Tibial nerve (tissue), 4 donors: Measurements from ENCODE around the gene NRXN3. TPM values are rescaled to one million over a fixed set of nuclear protein-coding genes. Genes with fewer than 3 reads are reported as not detected.
A peak's percentile ranks its signal among the peaks of the same experiment; 100 is the strongest.

ENCODE experiments used
- DNase-seq, 2 donors: peaks; one replicate each; pipeline ENCODE4 v3.0.0-alpha.2; 2019; ENCODE audit warnings: low spot score in 2 of 2
- H3K27ac ChIP-seq, 4 donors: fragments of 200-600 bp; sonication (generic) in 3 of 4; one replicate each; pipeline ENCODE4 v1.5.1; 2017 to 2019; ENCODE audit warnings: mild to moderate bottlenecking in 1 of 4
- H3K27me3 ChIP-seq, 2 donors: fragments of 200-600 bp; sonication (generic) in 1 of 2; one replicate each; pipeline versions ENCODE4 v1.5.1 to v1.6.0; 2017 to 2019
- H3K36me3 ChIP-seq, 3 donors: fragments of 200-600 bp; sonication (generic); one replicate each; pipeline ENCODE4 v1.5.1; 2018 to 2019
- H3K4me1 ChIP-seq, 4 donors: fragments of 200-600 bp; sonication (generic) in 3 of 4; one replicate each; pipeline ENCODE4 v1.5.1; 2017 to 2019
- H3K4me3 ChIP-seq, 4 donors: fragments of 200-600 bp; sonication (generic) in 3 of 4; one replicate each; pipeline ENCODE4 v1.5.1; 2017 to 2019; ENCODE audit warnings: mild to moderate bottlenecking in 1 of 4, moderate library complexity in 1 of 4
- H3K9me3 ChIP-seq, 4 donors: fragments of 200-600 bp; sonication (generic) in 3 of 4; one replicate each; pipeline ENCODE4 v1.5.1; 2017 to 2019
- EP300 ChIP-seq, 2 donors: sonication (generic); formaldehyde crosslinking; IDR thresholded peaks; one replicate each; pipeline ENCODE4 v1.6.1; 2017; ENCODE audit warnings: antibody characterized with exemption in 2 of 2, mild to moderate bottlenecking in 1 of 2
- POLR2A ChIP-seq, 2 donors: fragments of 450-650 bp; IDR thresholded peaks; one replicate each; pipeline ENCODE4 v1.6.1; 2017; ENCODE audit warnings: antibody characterized with exemption in 2 of 2, mild to moderate bottlenecking in 2 of 2, moderate library complexity in 2 of 2
- WGBS, 2 donors: methylation state at CpG; one replicate each; pipeline ENCODE4 v1.1.5; 2018; 5-methylcytosine and 5-hydroxymethylcytosine counted together
- total RNA-seq, 4 donors: library from RNA; depleted of rRNA; stranded (reverse); fragments of >200 nt; gene quantifications; one replicate each; pipeline ENCODE4 v1.1.0, GENCODE V29; 2016
- TF ChIP-seq, protein P1 (sequence below), 5 experiments: fragments of 200-600 bp in 3 of 5; fragments of 450-650 bp in 2 of 5; sonication (generic) in 3 of 5; IDR thresholded peaks; one replicate each; pipeline ENCODE4 v1.5.1; 2016 to 2019; ENCODE audit warnings: antibody characterized with exemption in 5 of 5, mild to moderate bottlenecking in 3 of 5, moderate library complexity in 2 of 5

The NRXN3 gene
- total RNA-seq, 4 donors from 2014 or later = 16.7 to 52.2 (median 19.7) TPM

DNA sequence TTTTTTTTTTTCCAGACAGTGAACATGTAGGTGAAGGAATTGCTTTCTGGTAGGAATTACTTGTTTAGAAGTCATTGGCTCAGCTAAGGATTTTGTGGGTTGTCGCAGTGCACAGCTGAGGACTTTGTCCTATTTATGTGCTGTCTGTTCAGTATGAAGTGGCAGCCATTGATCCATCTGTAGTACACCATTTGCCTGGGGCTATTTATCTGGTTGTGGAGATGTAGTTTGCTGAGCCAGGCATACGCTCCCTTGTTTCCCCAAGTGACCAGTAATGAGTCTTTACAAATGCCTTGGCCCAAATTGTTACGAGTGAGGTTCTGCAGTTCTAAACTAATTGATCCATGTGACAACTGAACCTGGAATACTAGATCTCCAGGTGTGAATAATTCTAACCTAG lies 140.1 kb downstream of the NRXN3 start:
- Histone ChIP-seq H3K36me3 (no peaks in the 10 kb centered on the region), H3K27me3 (no peaks in the 10 kb centered on the region), H3K27ac (no peak overlapping the region), H3K9me3 (no peaks in the 10 kb centered on the region), H3K4me1 (peaks cover 0 to 6% (median 0%) of the 10 kb centered on the region in 4 donors), H3K4me3 (no peak overlapping the region)
- WGBS, 2 donors = 71 to 76% methylated on average over 3 of the region's 3 CpGs
- no peak for DNase-seq
- TF ChIP-seq POLR2A (IDR thresholded peaks at IDR 0.05) (no peak), EP300 (IDR thresholded peaks at IDR 0.05) (no peak)
- TF ChIP-seq, protein P1, sequence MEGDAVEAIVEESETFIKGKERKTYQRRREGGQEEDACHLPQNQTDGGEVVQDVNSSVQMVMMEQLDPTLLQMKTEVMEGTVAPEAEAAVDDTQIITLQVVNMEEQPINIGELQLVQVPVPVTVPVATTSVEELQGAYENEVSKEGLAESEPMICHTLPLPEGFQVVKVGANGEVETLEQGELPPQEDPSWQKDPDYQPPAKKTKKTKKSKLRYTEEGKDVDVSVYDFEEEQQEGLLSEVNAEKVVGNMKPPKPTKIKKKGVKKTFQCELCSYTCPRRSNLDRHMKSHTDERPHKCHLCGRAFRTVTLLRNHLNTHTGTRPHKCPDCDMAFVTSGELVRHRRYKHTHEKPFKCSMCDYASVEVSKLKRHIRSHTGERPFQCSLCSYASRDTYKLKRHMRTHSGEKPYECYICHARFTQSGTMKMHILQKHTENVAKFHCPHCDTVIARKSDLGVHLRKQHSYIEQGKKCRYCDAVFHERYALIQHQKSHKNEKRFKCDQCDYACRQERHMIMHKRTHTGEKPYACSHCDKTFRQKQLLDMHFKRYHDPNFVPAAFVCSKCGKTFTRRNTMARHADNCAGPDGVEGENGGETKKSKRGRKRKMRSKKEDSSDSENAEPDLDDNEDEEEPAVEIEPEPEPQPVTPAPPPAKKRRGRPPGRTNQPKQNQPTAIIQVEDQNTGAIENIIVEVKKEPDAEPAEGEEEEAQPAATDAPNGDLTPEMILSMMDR (IDR thresholded peaks at IDR 0.05) = no peak

DNA sequence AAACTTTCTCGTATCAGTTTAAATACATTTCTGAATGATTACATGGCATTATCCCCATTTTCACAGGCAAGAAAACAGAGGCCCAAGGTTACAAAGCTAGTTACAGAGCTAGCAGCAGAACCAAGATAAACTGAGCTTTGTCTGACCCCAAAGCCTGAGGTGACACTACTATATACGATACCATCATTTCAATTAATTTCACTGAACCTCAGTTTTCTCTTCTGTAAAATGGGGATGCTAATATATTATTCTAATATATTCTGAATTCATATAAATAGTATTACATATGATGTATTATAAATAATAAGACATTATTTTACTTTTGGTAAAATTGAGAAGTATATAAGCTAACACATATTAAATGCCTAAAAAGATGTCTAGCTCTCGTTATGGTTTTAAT lies 143.3 kb downstream of the NRXN3 start:
- 81 to 83% methylated on average over 3 of the region's 3 CpGs for WGBS, 2 donors
- Histone ChIP-seq H3K27ac (no peak overlapping the region), H3K27me3 (no peaks in the 10 kb centered on the region), H3K36me3 (no peaks in the 10 kb centered on the region), H3K9me3 (no peaks in the 10 kb centered on the region), H3K4me3 (no peak overlapping the region), H3K4me1 (peaks cover 0 to 6% (median 0%) of the 10 kb centered on the region in 4 donors)
- TF ChIP-seq EP300 (IDR thresholded peaks at IDR 0.05) (no peak), POLR2A (IDR thresholded peaks at IDR 0.05) (no peak)
- TF ChIP-seq, protein P1 (IDR thresholded peaks at IDR 0.05) = no peak
- no peak for DNase-seq

DNA sequence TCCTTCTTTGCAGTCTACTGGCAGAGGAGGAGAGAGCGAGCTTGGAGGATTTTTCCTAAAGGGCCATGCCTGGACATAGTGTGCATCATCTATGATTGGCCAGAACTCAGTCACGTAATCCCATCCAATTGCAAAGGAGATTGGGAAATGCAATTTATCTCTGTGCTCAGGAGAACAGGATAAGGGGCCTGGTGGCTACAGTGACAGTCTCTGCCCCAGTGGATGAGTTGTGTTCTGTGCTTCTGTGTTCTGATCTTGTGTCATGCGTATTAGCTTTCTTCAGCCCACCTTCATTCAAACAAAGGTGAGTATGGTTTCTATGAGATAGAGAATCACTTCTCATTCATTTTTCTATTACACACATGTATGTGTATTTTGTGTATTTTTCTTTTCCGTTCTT lies 144.3 kb downstream of the NRXN3 start:
- H3K9me3 ChIP-seq = no peaks in the 10 kb centered on the region
- H3K4me3 ChIP-seq = no peak overlapping the region
- H3K27ac ChIP-seq = no peak overlapping the region
- no peak for DNase-seq
- H3K36me3 ChIP-seq = no peaks in the 10 kb centered on the region
- H3K27me3 ChIP-seq = no peaks in the 10 kb centered on the region
- TF ChIP-seq POLR2A (IDR thresholded peaks at IDR 0.05) (no peak), EP300 (IDR thresholded peaks at IDR 0.05) (no peak)
- TF ChIP-seq, protein P1 (IDR thresholded peaks at IDR 0.05) = no peak
- H3K4me1 ChIP-seq = peaks cover 0 to 6% (median 0%) of the 10 kb centered on the region in 4 donors
- 95 to 96% methylated on average over 3 of the region's 4 CpGs for WGBS, 2 donors

DNA sequence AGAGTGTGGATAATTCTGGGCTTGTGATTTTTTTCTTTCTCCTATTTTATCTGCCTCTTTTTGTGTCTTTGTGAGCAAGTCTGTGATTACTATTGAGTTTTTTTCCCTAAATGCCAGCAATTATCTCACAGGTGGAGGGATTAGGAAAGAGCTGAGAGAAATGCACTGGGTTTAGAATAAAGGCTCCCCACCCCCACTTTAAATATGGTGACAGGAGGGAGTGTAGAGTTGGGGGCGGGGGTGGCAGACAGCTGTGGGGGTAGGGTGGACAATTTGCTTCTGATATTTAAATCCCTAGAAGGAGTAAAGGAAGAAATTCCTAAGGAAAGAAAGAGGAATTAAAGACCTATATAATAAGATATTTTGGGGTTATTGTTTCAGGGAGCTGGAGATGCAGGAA lies 145.9 kb downstream of the NRXN3 start:
- no peaks in the 10 kb centered on the region for H3K9me3 ChIP-seq
- peaks cover 0 to 6% (median 0%) of the 10 kb centered on the region in 4 donors for H3K4me1 ChIP-seq
- no peaks in the 10 kb centered on the region for H3K36me3 ChIP-seq
- TF ChIP-seq POLR2A (IDR thresholded peaks at IDR 0.05) (no peak), EP300 (IDR thresholded peaks at IDR 0.05) (no peak)
- TF ChIP-seq, protein P1 (IDR thresholded peaks at IDR 0.05) = no peak
- no peak for DNase-seq
- H3K27me3 ChIP-seq = no peaks in the 10 kb centered on the region
- no peak overlapping the region for H3K27ac ChIP-seq
- 45 to 50% methylated on average over 1 of the region's 1 CpG for WGBS, 2 donors
- H3K4me3 ChIP-seq = no peak overlapping the region

DNA sequence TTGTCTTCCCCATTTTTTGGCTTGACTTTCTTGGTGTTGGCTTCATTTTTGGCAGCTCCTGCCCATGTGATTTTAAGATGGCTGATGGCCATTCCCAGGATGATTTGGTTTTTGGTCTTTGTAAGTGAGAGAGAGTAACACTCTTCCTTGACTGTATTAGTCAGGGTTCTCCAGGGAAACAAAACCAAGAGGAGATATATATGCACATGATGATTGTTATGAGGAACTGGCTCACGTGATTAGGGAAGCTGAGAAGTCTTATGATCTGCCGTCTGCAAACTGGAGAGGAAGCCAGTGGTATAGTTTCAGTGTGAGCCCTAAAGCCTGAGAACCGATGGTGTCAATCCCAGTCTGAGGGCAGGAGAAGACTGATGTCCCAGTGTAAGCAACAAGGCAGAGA lies 146.6 kb downstream of the NRXN3 start:
- TF ChIP-seq POLR2A (IDR thresholded peaks at IDR 0.05) = no peak
- TF ChIP-seq, protein P1 (IDR thresholded peaks at IDR 0.05) = no peak
- TF ChIP-seq EP300 (IDR thresholded peaks at IDR 0.05) = peak in 1 of 2 donors; percentile 36
- 59 to 63% methylated on average over 3 of the region's 3 CpGs for WGBS, 2 donors
- peak in 1 of 2 donors; percentile 43 for DNase-seq
- H3K9me3 ChIP-seq = no peaks in the 10 kb centered on the region
- no peak overlapping the region for H3K27ac ChIP-seq
- no peaks in the 10 kb centered on the region for H3K36me3 ChIP-seq
- H3K27me3 ChIP-seq = no peaks in the 10 kb centered on the region
- peaks cover 0 to 6% (median 0%) of the 10 kb centered on the region in 4 donors for H3K4me1 ChIP-seq
- H3K4me3 ChIP-seq = no peak overlapping the region
